ENCODE data around the gene DCLRE1B.

- no peak for TF ChIP-seq CTCF (tag by site-specific recombination; IDR thresholded peaks at IDR 0.05)
- TF ChIP-seq ZBTB1 (tag by site-specific recombination; IDR thresholded peaks at IDR 0.05) = no peak
- no peak for TF ChIP-seq YY1 (tag by site-specific recombination; IDR thresholded peaks at IDR 0.05)
- no peak for TF ChIP-seq ZNF449 (tag by site-specific recombination; IDR thresholded peaks at IDR 0.05)
- no peak for TF ChIP-seq ZNF138 (tag by site-specific recombination; IDR thresholded peaks at IDR 0.05; ENCODE audit: borderline replicate concordance)
- TF ChIP-seq ZNF48 (tag by site-specific recombination; IDR thresholded peaks at IDR 0.05) = no peak
- TF ChIP-seq ZSCAN18 (tag by site-specific recombination; IDR thresholded peaks at IDR 0.05) = no peak
- TF ChIP-seq ZNF530 (tag by site-specific recombination; IDR thresholded peaks at IDR 0.05; ENCODE audit: low read depth) = no peak
- no peak for TF ChIP-seq ZSCAN30 (tag by site-specific recombination; IDR thresholded peaks at IDR 0.05)
- no peak for TF ChIP-seq MYNN (tag by site-specific recombination; IDR thresholded peaks at IDR 0.05; ENCODE audit: borderline replicate concordance)
Measured at GRCh38 chr1:113859478-113860175, 45.5 kb upstream of the DCLRE1B start.

Data from HEK293 (cell line).